Measurements from ENCODE around the gene CYP46A1. TPM values are rescaled to one million over a fixed set of nuclear protein-coding genes. Genes with fewer than 3 reads are reported as not detected.

The CYP46A1 gene
- total RNA-seq, 1 experiment from 2014 or later: 0.59 TPM

GRCh38 chr14:99650189-99650588 is 33.9 kb upstream of the CYP46A1 start:
- WGBS (ENCODE audit: extremely low coverage, insufficient read length, low lambda C conversion rate): no CpG with 5 or more reads among the region's 9 CpGs
- no peaks in the 10 kb centered on the region for H3K9me3 Mint-ChIP-seq

More at GRCh38 chr14:99650189-99650588, 33.9 kb upstream of the CYP46A1 start:
- Histone ChIP-seq H3T11ph (ENCODE audit: low read length) (no peak overlapping the region), H2BK20ac (ENCODE audit: low read depth, low read length, poor library complexity, severe bottlenecking) (no peak overlapping the region), H3K79me2 (ENCODE audit: insufficient read depth, low read length) (no peaks in the 10 kb centered on the region), H4K91ac (ENCODE audit: insufficient read length, low read depth, low read length) (no peak overlapping the region), H2BK15ac (ENCODE audit: low read depth, low read length) (no peak overlapping the region), H3K18ac (ENCODE audit: insufficient read length, low read depth, low read length) (no peak overlapping the region), H3K4ac (ENCODE audit: low read depth, low read length) (no peak overlapping the region), H2BK5ac (ENCODE audit: insufficient read length, low read length) (no peak overlapping the region), H3K79me1 (ENCODE audit: insufficient read depth, low read depth, low read length, poor library complexity, severe bottlenecking) (no peaks in the 10 kb centered on the region), H3K23me2 (ENCODE audit: insufficient read length, low read depth, low read length, poor library complexity, severe bottlenecking) (no peaks in the 10 kb centered on the region), H4K8ac (replicated peaks; ENCODE audit: insufficient read length, low read depth, low read length) (no peak overlapping the region), H3K27ac (ENCODE audit: insufficient read length, low read depth, low read length) (no peak overlapping the region), H3K4me1 (ENCODE audit: insufficient read depth, low read length) (no peaks in the 10 kb centered on the region), H3K4me2 (ENCODE audit: insufficient read depth, insufficient read length, low read length) (no peak overlapping the region), H2BK120ac (ENCODE audit: low read depth, low read length, poor library complexity, severe bottlenecking) (no peak overlapping the region), H3K14ac (ENCODE audit: insufficient read depth, low read length) (no peak overlapping the region), H3K9me3 (ENCODE audit: control insufficient read depth, low read depth, low read length) (no peaks in the 10 kb centered on the region), H3K56ac (ENCODE audit: insufficient read length, low read depth, low read length) (no peak overlapping the region), H3K9ac (ENCODE audit: extremely low read depth, insufficient read length, low read length) (no peak overlapping the region), H4K5ac (ENCODE audit: insufficient read length, low read depth, low read length) (no peak overlapping the region), H3K23ac (ENCODE audit: insufficient read length, low read depth, low read length) (no peak overlapping the region), H4K20me1 (ENCODE audit: control insufficient read depth, insufficient read depth, insufficient read length) (no peaks in the 10 kb centered on the region), H2BK12ac (ENCODE audit: insufficient read length, low read depth, low read length) (no peak overlapping the region), H2AFZ (ENCODE audit: low read length) (no peak overlapping the region), H3K27me3 (ENCODE audit: insufficient read depth, low read length) (no peaks in the 10 kb centered on the region; the same call in 1 of the 2 replicates), H2AK5ac (ENCODE audit: insufficient read length, low read length) (no peak overlapping the region)
- Mint-ChIP-seq H3K27me3 (ENCODE audit: low read depth) (peaks cover 18% of the 10 kb centered on the region), H3K4me1 (peaks cover 0 to 14% of the 10 kb centered on the region in 2 experiments; a peak in 2 of 4 replicates), H3K4me3 (no peak overlapping the region), H3K36me3 (ENCODE audit: insufficient read depth in 1 of 3, low read depth in 3 of 3) (no peaks in the 10 kb centered on the region), H3K27ac (no peak overlapping the region)
- DNase-seq: no peak
- no peak for TF ChIP-seq CTCF (conservative IDR thresholded peaks at IDR 0.05)

All from H9 (cell line).